Measurements from ENCODE around the gene GPLD1.

Gene GPLD1

DNA sequence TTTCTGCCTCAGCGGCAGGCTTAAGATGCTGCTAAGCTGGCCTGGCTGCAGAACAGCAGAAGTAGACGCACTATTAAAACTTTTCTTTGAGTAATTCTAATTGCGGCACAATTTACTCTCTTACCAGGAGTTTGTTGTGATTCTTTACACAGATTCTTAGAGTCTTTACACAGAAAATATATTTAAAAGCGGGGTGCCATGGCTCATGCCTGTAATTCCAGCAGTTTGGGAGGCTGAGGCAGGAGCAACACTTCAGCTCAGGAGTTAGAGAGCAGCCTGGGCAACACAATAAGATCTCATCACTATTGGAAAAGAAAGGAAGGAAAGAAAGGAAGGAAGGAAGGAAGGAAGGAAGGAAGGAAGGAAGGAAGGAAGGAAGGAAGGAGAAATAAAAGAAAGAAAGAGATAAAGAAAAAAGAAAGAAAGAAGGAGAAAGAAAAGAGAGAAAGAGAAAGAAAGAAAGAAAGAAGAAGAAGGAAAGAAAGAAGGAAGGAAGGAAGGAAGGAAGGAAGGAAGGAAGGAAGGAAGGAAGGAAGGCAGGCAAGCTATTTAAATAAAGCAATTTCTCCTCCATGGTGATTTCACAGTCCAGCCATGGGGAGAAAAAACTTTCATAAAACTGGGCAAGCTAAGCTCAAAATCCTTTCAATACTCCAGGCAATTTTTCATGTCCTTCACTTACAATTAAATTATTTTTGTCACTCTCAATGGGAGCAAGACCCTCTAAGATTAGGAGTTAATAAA, 107.7 kb downstream of the GPLD1 start:
- TF ChIP-seq, protein P1, sequence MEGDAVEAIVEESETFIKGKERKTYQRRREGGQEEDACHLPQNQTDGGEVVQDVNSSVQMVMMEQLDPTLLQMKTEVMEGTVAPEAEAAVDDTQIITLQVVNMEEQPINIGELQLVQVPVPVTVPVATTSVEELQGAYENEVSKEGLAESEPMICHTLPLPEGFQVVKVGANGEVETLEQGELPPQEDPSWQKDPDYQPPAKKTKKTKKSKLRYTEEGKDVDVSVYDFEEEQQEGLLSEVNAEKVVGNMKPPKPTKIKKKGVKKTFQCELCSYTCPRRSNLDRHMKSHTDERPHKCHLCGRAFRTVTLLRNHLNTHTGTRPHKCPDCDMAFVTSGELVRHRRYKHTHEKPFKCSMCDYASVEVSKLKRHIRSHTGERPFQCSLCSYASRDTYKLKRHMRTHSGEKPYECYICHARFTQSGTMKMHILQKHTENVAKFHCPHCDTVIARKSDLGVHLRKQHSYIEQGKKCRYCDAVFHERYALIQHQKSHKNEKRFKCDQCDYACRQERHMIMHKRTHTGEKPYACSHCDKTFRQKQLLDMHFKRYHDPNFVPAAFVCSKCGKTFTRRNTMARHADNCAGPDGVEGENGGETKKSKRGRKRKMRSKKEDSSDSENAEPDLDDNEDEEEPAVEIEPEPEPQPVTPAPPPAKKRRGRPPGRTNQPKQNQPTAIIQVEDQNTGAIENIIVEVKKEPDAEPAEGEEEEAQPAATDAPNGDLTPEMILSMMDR (IDR thresholded peaks at IDR 0.05; ENCODE audit: low read depth, low read length), result no peak
- no peak overlapping the region for H3K4me3 ChIP-seq (ENCODE audit: low read depth, low read length)

DNA sequence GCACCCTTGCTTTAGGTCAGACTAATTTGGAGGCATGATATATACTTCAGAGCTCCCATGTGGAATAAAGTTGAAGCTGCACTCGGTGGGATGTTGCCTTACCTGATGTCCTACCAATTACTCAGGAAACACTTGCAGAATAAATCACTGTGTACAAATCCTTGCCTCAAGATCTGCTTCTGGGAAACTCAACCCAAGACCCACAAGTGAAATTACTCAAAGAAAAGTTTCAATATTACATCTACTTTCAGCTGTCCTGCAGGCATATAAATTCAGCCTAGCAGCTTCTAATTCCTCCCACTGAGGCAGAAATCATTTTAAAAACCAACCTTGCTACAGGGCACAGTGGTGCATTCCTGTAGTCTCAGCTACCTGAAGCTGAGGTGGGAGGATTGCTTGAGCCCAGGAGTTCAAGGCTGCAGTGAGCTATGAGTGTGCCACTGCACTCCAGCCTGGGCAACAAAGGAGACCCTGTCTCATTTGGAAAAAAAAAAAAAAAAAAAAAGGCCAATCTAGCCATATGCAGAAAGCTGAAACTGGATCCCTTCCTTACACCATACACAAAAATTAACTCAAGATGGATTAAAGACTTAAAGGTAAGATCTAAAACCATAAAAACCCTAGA, 110.8 kb downstream of the GPLD1 start:
- TF ChIP-seq, protein P1 (IDR thresholded peaks at IDR 0.05; ENCODE audit: low read depth, low read length), result no peak
- H3K4me3 ChIP-seq (ENCODE audit: low read depth, low read length), result no peak overlapping the region
